K562 (cell line): ENCODE results near the gene VWA1. TPM values are rescaled to one million over a fixed set of nuclear protein-coding genes. Genes with fewer than 3 reads are reported as not detected.

Source experiments
- CTCFL ChIP-seq: IDR thresholded peaks from 2 replicates; pipeline ENCODE4 v1.6.1; 2011; ENCODE audit warnings: borderline replicate concordance, low read depth, mild to moderate bottlenecking, moderate library complexity, low read length; ENCODE audit not compliant: insufficient read depth, poor library complexity, severe bottlenecking
- DDX20 ChIP-seq: fragments of 450-650 bp; IDR thresholded peaks from 2 replicates; pipeline ENCODE4 v1.6.1; 2016; ENCODE audit warnings: missing genetic modification characterization, low read depth, mild to moderate bottlenecking, missing compliant biosample characterization, moderate library complexity
- DEAF1 ChIP-seq: fragments of 450-650 bp; formaldehyde crosslinking; IDR thresholded peaks from 2 replicates; pipeline ENCODE4 v1.4.0; 2020; ENCODE audit warnings: mild to moderate bottlenecking, moderate library complexity
- DLX4 ChIP-seq: fragments of 250-450 bp; sonication (Bioruptor Pico); IDR thresholded peaks from 2 replicates; pipeline ENCODE4 v1.6.1; 2021; ENCODE audit warnings: mild to moderate bottlenecking
- E2F4 ChIP-seq: sonication (generic); formaldehyde crosslinking; IDR thresholded peaks from 2 replicates; pipeline ENCODE4 v1.8.0; 2022; ENCODE audit warnings: mild to moderate bottlenecking, low read depth, missing genetic modification reagents
- GATAD2A ChIP-seq: fragments of 450-650 bp; IDR thresholded peaks from 2 replicates; pipeline ENCODE4 v1.6.1; 2017
- HLTF ChIP-seq: fragments of 450-650 bp; IDR thresholded peaks from 2 replicates; pipeline ENCODE4 v1.6.1; 2016
- KLF10 ChIP-seq: fragments of 250-450 bp; sonication (Bioruptor Pico); IDR thresholded peaks from 2 replicates; pipeline ENCODE4 v1.6.1; 2021; ENCODE audit warnings: matching md5 sums
- KLF16 ChIP-seq: IDR thresholded peaks from 2 replicates; pipeline ENCODE4 v1.6.1; 2016; ENCODE audit warnings: antibody characterized with exemption
- MAFK ChIP-seq: IDR thresholded peaks from 2 replicates; pipeline ENCODE4 v1.6.1; 2011; ENCODE audit warnings: low read length, improper control_type of control experiment
- NCOR1 ChIP-seq: fragments of 450-650 bp; IDR thresholded peaks from 2 replicates; pipeline ENCODE4 v1.6.1; 2016; ENCODE audit warnings: mild to moderate bottlenecking, moderate library complexity
- OTX1 ChIP-seq: fragments of 450-650 bp; formaldehyde crosslinking; IDR thresholded peaks from 2 replicates; pipeline ENCODE4 v1.4.0; 2022; ENCODE audit warnings: mild to moderate bottlenecking
- PRMT5 ChIP-seq: sonication (generic); formaldehyde crosslinking; IDR thresholded peaks from 2 replicates; pipeline ENCODE4 v1.5.0; 2020; ENCODE audit warnings: missing genetic modification reagents
- PTRF ChIP-seq: fragments of 450-650 bp; IDR thresholded peaks from 2 replicates; pipeline ENCODE4 v1.6.1; 2016; ENCODE audit warnings: mild to moderate bottlenecking, missing genetic modification characterization, missing compliant biosample characterization
- SAFB2 ChIP-seq: fragments of 200-400 bp; formaldehyde crosslinking; IDR thresholded peaks from 2 replicates; pipeline ENCODE4 v1.6.1; 2018; ENCODE audit warnings: borderline replicate concordance, low read length, low read depth, moderate library complexity; ENCODE audit not compliant: severe bottlenecking
- SIN3B ChIP-seq: fragments of 450-650 bp; IDR thresholded peaks from 2 replicates; pipeline ENCODE4 v1.6.1; 2017; ENCODE audit warnings: low read depth, mild to moderate bottlenecking, moderate library complexity
- SMC3 ChIP-seq: conservative IDR thresholded peaks from 2 replicates; pipeline ENCODE4 v1.6.1; 2011; ENCODE audit warnings: low read depth, low read length, improper control_type of control experiment; ENCODE audit not compliant: insufficient read depth
- STAT5B ChIP-seq: fragments of 250-450 bp; sonication (Bioruptor Pico); IDR thresholded peaks from 2 replicates; pipeline ENCODE4 v1.8.0; 2021; ENCODE audit warnings: mild to moderate bottlenecking, inconsistent platforms
- TAF9B ChIP-seq: fragments of 450-650 bp; IDR thresholded peaks from 2 replicates; pipeline ENCODE4 v1.6.1; 2018; ENCODE audit warnings: mild to moderate bottlenecking; ENCODE audit not compliant: partially characterized antibody
- TAL1 ChIP-seq: fragments of 450-650 bp; IDR thresholded peaks from 2 replicates; pipeline ENCODE4 v1.6.1; 2016; ENCODE audit warnings: mild to moderate bottlenecking
- TRIM28 ChIP-seq: fragments of 450-650 bp; IDR thresholded peaks from 2 replicates; pipeline ENCODE4 v1.6.1; 2017
- YBX1 ChIP-seq: fragments of 450-650 bp; IDR thresholded peaks from 2 replicates; pipeline ENCODE4 v1.7.1; 2016; ENCODE audit warnings: mild to moderate bottlenecking
- ZC3H8 ChIP-seq: fragments of 450-650 bp; IDR thresholded peaks from 2 replicates; pipeline ENCODE4 v1.6.1; 2017
- ZNF282 ChIP-seq: sonication (generic); formaldehyde crosslinking; IDR thresholded peaks from 2 replicates; pipeline ENCODE4 v1.8.1; 2023; ENCODE audit warnings: missing genetic modification reagents
- ZNF445 ChIP-seq: fragments of 250-450 bp; sonication (Bioruptor Pico); IDR thresholded peaks from 2 replicates; pipeline ENCODE4 v1.4.0; 2020; ENCODE audit warnings: low read depth, mild to moderate bottlenecking, moderate library complexity
- ZNF764 ChIP-seq: fragments of 250-450 bp; sonication (Bioruptor Pico); IDR thresholded peaks from 2 replicates; pipeline ENCODE4 v1.4.0; 2020; ENCODE audit warnings: low read depth, mild to moderate bottlenecking, moderate library complexity
- ZNF780A ChIP-seq: fragments of 250-450 bp; sonication (Bioruptor Pico); IDR thresholded peaks from 2 replicates; pipeline ENCODE4 v1.5.0; 2021; ENCODE audit warnings: mild to moderate bottlenecking
- polyA plus RNA-seq, 8 experiments: library from polyadenylated mRNA; depleted of rRNA in 4 of 8; stranded (reverse) in 5 of 8; unstranded in 3 of 8; fragments of >200 nt; fragmentation: Nextera tagmentation in 2 of 8; fragmentation: Illumina TruSeq in 1 of 8; extraction: Ambion mirVana in 2 of 8; extraction: Trizol in 1 of 8; gene quantifications; 2 replicates each; pipeline versions ENCODE4 v1.2.1 to v1.2.3, GENCODE V29; 2011 to 2014; ENCODE audit warnings: inconsistent platforms in 1 of 8, missing spikeins in 1 of 8
- total RNA-seq, 7 experiments: library from RNA; depleted of rRNA in 6 of 7; stranded (reverse); fragments of >200 nt in 6 of 7; fragmentation: Illumina TruSeq in 2 of 7; extraction: Trizol in 2 of 7; gene quantifications; 2 replicates each; pipeline versions ENCODE4 v1.2.1 to v1.2.3, GENCODE V29; 2011 to 2021; ENCODE audit warnings: low replicate concordance in 1 of 7

Gene VWA1
- total and polyA plus RNA-seq, 9 of the 15 experiments (the other 6 are each of a cell fraction or from before 2014, with no cell fraction given), result 0.01 to 6.4 (median 0.85) TPM

GRCh38 chr1:1432951-1433803, 2.3 kb upstream of the VWA1 start (continued):
- no peak for TF ChIP-seq SMC3
- TF ChIP-seq PRMT5 (CRISPR knock-in tag), result no peak
- TF ChIP-seq KLF16, result peak; percentile 35; the same call in 1 of the 2 replicates
- TF ChIP-seq STAT5B (CRISPR knock-in tag), result no peak
- no peak for TF ChIP-seq DEAF1 (CRISPR knock-in tag)
- TF ChIP-seq TAF9B, result no peak
- TF ChIP-seq SAFB2, result no peak
- peak; percentile 40; the same call in 1 of the 2 replicates for TF ChIP-seq GATAD2A
- no peak for TF ChIP-seq ZNF445 (CRISPR knock-in tag)
- no peak for TF ChIP-seq YBX1
- TF ChIP-seq OTX1 (CRISPR knock-in tag), result 0 out of 2 replicates have a peak, but pooled peaks have one; percentile 25
- no peak for TF ChIP-seq NCOR1
- no peak for TF ChIP-seq SIN3B
- 0 out of 2 replicates have a peak, but pooled peaks have one; percentile 32 for TF ChIP-seq TRIM28
- TF ChIP-seq ZNF282, result 0 out of 2 replicates have a peak, but pooled peaks have one; percentile 16
- TF ChIP-seq HLTF, result no peak
- no peak for TF ChIP-seq PTRF
- TF ChIP-seq ZNF780A (CRISPR knock-in tag), result no peak
- TF ChIP-seq CTCFL, result no peak
- TF ChIP-seq DDX20 (tag), result no peak
- no peak for TF ChIP-seq MAFK
- no peak for TF ChIP-seq DLX4
- TF ChIP-seq ZNF764 (CRISPR knock-in tag), result no peak
- no peak for TF ChIP-seq KLF10 (CRISPR knock-in tag)
- no peak for TF ChIP-seq ZC3H8
- TF ChIP-seq E2F4, result no peak
- TF ChIP-seq TAL1, result no peak
